IPS DF 4.7 (cell line): ENCODE data around the gene NOL3.

ENCODE experiments used
- DNase-seq: peaks from one replicate; pipeline ENCODE4 v3.0.0-alpha.2; 2013; ENCODE audit warnings: low spot score; ENCODE audit errors: extremely low read depth

The NOL3 gene

DNA sequence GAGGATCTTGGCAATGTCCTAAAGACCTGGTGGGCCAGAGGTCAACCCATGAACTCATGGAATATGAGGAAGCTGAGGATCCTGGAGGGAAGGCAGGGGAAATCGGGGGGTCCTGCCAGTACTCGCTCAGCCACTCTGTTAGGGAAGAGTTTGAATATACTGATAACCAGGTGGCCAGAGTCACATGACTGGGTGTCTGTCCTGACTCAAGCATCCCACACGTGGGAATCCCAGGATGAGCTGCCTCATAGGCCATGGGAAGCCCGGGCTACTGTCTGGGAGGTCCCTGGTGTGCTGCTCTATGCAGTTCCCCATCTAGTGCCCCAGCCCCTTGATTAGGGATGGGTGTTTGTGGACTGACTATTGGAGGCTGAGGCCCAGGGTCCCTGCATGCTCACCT, 18.0 kb downstream of the NOL3 start:
- DNase-seq = no peak

DNA sequence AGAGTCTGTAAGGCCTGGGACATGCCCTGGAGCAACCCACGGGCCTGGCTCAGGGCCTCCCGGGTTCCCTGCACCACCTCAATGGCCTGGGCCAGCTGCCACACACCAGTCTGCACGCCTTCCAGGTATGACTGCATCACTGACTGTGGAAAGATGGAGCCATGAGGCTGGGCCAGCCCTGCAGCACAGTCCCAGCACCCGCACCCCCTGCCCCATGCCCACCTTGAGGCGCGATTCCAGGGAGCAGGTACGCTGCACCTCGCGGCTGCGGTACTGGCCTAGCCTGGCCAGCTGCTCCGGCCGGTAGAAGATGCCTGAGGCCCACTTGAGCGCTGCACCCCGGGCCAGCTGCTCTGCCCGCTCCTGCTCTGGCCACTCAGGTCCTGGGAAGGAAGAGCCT, 18.5 kb downstream of the NOL3 start:
- DNase-seq = no peak

DNA sequence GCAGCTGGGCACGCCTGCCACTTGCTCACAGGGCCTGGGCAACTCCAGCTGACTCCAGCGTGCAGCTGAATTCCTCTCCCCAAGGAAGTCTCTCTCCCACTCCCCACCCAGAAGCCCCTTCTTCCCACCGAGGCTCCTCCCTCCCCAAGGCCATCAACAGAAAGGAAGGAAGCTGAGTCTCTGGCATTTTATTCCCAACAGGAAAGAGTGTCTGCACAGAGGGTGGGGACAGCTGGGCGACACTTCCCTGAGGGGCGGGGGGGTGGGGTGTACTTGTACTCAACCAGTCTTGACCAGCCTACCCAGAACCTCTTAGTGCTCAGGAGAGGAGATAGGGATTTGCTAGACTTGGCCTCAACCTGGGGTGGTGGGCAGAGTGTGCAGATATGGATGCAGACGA, 19.7 kb downstream of the NOL3 start, which contains the start of gene EXOC3L1:
EXOC3L1 (minus strand) TSS at position 96 of the 400 bp plus-strand sequence. CDS start 460 bp downstream, outside the sequence.
- DNase-seq = no peak

DNA sequence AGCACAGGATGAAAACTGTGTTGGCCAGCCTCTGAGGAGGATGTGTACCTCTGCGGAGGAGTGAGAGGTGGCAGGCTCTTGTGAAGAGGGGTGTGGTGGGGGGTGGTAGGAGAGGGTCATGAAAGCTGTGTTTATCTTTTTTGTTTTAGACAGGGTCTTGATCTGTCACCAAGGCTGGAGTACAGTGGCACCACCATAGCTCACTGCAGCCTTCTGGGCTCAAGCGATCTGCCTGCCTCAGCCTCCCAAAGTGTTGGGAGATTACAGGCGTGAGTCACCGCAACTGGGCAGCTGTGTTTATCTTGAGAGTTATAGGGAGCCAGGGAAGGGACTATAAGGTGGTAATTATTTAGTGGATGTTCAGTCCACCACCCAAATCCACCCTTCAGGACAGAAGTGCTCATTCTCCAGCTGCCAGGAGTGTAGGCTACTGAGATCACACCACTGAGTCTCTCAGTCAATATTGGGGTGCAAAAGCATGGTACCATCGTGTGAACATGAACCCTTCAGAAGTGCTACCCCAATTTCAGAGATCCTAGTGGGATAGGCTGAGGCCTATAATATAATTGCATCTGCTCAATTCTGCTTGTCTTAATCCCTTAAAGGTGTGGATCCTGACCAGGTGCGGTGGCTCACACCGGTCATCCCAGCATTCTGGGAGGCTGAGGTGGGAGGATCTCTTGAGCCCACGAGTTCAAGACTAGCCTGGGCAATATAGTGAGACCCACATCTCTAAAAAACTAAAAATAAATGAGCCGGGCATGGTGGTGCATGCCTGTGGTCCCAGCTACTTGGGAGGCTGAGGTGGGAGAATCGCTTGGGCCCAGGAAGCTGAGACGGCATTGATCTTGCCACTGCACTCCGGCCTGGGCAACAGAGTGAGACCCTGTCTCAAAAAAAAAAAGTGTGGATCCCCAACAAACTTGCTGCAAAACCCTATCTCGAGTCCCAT, 20.4 kb downstream of the NOL3 start:
- DNase-seq = no peak

DNA sequence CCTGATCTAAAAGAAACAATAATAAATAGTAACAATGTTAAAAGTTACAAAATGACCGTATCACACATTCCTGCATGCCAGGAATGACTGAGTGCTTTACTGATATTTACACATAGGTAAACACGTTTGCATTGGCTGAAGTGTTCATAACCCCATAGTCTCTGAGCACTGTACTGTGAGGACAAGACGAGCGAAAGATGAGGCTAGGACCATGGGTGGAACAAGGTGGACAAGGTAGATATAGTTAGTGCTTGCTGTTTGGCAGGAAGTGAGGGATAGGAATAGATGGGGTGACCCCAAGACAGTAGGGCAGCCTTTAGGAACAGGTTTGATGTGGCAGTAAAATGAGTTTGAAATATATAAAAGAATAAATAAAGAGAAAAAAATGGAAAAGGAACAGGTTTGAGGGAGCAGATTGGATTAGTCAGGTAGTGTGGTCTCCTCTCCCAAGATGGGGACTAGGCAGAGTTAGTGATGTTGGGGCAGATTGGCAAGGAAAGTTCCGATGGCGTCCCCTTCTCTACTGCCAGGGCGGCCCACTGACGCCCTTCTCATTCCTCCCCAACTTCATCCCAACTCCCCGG, 21.2 kb downstream of the NOL3 start:
- no peak for DNase-seq

DNA sequence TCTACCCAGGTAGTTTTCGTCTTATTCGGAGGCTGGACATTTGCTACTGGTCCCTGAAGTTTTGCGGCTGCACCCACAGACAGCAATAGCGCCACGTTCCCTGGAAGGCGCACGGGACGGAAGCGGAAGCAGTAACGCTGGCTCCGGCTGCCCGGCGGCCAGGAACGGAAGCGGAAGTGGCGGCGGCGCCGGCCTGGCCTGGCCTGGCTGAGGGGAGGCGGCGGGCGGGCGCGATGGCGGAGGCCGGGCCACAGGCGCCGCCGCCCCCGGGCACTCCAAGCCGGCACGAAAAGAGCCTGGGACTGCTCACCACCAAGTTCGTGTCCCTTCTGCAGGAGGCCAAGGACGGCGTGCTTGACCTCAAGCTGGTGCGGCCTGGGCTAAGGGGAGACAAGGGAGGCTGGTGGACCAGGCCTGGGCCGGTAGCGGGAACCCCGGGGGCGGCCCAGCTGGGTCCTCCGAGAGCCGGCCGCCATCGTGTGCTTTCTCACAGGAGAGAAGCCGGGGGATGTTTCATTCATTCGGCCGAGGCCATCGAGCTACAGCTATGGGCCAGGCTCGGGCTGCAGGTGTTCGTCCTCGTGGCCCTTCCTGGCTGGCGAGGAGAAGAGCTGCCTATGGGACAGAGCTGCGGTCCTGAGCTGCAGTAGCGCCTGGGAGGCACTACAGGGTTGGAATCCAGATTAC, 21.8 kb downstream of the NOL3 start, which contains the start of gene E2F4:
E2F4 (plus strand) TSS at position 161 of the 687 bp plus-strand sequence; CDS start at position 234, 73 bp downstream.
- no peak for DNase-seq

DNA sequence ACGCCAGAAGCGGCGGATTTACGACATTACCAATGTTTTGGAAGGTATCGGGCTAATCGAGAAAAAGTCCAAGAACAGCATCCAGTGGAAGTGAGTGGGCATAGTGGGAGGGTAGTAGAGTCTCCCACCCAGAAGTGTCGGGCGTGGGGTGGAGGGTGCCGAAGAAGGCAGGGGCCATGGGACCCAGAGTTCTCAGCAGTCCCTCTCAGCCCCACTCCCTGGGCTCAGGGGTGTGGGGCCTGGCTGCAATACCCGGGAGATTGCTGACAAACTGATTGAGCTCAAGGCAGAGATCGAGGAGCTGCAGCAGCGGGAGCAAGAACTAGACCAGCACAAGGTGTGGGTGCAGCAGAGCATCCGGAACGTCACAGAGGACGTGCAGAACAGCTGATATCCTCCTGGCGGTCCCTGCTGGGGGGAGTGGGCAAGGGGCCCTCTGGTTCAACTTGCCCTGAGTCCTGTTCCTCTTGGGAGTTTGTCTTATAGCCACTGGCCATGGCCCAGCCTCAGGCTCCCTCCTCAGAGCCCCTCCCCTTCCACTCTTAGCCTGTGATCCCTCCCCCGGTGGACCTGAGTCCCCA, 22.5 kb downstream of the NOL3 start:
- no peak for DNase-seq

DNA sequence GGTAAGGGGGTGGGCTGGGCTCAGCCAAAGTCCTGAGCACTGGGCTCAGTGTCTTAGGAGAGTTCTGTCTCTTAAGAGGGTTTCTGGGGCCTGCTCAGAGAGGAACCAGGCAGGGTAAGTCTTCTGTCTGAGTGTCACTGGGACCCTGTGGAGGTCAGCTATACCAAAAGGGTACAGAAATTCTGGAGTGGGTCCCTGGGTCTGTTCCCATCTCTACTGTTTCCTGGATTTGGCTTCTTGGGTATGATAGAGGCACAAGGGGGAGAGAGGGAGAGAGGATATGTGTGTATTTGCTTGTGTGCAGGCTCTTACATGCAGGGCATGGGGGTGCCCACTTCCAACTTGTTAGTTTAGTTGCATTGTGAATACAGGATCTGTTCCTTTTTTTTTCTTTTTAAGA, 23.2 kb downstream of the NOL3 start:
- no peak for DNase-seq

DNA sequence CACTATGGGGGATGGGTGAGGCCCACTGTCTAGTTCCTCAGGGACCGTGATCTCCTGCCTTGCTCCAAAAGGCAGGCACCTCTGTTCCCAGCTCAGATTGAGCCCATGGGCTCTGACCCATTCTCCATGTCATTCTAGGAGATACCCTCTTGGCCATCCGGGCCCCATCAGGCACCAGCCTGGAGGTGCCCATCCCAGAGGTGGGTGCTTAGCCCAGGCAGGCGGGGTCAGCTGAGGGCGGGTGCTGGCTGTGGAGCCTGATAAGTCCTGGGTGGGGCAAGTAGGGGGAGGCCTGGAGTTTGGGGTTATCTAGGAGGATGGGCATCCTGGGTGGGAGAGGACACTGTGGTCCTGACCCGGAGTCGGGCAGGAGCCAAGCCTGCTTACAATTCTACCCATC, 23.9 kb downstream of the NOL3 start:
- no peak for DNase-seq

DNA sequence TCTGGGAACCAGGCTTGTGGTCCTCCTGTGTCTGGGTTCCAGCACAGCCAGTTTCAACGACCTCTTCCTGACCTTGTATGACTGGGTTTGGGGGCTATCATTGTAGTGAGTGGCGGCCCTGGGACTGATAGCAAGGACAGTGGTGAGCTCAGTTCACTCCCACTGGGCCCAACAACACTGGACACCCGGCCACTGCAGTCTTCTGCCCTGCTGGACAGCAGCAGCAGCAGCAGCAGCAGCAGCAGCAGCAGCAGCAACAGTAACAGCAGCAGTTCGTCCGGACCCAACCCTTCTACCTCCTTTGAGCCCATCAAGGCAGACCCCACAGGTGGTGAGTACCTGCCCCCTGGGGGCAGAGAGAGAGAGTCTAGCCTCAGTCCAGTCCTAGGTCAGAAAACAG, 25.3 kb downstream of the NOL3 start:
- DNase-seq = no peak

DNA sequence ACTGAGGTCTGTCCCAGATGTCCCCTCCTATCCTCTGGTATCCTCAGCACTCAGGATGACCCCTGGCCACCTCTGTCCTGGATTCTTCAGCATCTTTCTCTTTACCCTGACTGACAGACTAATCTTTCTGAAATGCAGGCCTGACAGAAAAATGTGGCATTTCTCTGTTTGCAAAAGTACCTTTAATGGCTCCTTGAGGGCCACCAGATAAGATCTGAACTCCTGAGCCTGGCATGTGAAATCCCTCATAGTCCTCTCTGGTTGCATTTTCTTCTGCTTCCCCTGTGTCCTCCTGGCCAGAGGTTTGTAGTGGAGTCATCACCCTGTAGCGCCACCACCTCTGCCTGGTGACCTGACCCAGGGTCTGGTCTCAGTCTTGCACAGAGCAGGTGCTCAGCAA, 26.5 kb downstream of the NOL3 start:
- DNase-seq = no peak

DNA sequence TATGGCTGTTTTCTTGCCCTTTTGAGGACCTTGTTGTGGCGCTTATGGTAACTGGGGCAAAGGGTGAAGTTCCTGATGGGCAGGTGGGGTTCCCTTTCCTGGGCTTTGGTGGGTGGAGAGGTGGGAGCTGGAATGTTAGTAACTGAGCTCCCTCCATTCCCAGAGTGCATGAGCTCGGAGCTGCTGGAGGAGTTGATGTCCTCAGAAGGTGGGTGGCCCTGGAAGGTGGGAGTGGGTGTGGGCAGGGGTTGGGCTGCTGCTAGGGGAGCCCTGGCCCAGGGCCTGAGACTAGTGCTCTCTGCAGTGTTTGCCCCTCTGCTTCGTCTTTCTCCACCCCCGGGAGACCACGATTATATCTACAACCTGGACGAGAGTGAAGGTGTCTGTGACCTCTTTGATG, 27.4 kb downstream of the NOL3 start:
- no peak for DNase-seq

DNA sequence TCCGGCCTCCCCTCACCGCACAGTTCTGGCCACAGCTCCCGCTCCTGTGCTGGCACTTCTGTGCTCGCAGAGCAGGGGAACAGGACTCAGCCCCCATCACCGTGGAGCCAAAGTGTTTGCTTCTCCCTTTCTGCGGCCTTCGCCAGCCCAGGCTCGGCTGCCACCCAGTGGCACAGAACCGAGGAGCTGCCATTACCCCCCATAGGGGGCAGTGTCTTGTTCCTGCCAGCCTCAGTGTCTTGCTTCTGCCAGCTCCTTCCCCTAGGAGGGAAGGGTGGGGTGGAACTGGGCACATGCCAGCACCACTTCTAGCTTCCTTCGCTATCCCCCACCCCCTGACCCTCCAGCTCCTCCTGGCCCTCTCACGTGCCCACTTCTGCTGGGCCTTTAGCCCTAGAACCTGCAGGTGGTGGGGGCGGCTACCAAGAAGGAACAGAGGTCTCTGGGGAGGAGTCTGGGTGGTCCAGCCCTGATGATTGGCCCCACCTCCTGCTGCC, 27.9 kb downstream of the NOL3 start:
- no peak for DNase-seq

DNA sequence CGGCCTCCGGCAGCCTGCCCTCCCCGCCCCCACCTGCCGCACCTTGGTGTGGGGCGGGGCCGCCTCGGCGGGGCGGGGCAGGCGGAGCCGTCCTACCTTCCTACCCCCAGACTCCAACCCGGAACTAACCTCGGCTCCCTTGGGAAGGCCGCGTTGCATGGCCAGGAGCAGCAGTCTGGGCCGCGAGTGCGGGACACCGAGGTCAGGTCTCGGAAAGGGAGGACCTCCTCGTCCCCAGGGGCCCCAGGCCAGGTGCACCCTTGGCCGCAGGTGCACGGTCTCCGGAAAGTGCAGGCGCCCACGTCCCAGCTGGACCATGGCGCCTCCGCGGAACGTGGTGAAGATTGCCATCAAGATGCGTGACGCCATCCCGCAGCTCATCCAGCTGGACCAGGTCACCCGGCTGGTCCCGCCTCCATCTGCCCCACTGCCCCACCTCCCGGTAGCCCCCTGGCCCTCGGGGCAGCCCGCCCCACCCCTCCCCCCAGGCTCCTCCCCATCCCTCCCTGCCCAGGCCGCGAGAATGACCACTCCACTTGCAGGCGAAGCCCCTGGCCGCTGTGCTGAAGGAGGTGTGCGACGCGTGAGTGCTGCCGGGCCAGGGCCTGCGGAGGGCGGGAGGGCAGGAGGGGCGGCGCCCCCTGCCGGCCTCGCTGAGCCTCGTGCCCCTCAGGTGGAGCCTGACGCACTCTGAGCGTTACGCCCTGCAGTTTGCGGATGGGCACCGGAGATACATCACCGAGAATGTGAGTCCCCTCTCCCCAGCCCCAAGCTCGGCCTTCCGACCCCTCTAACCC, 28.9 kb downstream of the NOL3 start, which contains the start of gene ELMO3:
ELMO3 (plus strand) TSS at position 121 of the 797 bp plus-strand sequence; CDS start at position 317, 196 bp downstream.
- no peak for DNase-seq

DNA sequence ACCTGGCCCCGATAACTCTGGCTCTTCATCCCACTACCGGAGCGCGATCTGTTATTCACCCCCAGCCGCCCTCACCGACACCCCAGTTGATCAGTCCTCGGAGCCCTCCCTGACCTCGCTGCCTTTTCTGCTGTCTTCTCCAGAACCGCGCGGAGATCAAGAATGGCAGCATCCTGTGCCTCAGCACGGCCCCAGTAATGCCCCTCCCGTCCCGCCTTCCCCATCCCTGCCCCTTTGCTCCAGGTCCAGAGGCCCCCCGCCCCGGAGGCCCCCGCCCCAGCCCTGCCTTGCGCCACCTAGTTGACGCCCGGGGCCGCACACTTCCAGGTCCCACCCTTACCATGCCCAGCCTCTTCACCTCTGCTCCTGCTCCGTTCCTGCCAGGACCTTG, 29.5 kb downstream of the NOL3 start:
- DNase-seq = no peak

DNA sequence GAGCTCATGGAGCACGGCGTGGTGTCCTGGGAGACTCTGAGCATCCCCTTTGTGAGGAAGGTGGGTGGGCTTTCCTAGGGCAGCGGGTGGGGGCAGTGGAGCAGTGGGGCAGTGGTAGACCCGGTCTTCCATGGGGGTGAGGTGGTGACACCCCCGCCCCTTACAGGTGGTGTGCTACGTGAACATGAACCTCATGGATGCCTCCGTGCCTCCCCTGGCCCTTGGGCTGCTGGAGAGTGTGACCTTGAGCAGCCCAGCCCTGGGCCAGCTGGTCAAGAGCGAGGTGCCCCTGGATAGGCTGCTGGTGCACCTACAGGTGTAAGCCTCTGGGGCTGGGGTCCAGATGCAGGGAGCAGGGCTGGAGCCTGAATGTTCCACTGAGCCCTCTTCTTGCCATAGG, 30.2 kb downstream of the NOL3 start:
- no peak for DNase-seq

DNA sequence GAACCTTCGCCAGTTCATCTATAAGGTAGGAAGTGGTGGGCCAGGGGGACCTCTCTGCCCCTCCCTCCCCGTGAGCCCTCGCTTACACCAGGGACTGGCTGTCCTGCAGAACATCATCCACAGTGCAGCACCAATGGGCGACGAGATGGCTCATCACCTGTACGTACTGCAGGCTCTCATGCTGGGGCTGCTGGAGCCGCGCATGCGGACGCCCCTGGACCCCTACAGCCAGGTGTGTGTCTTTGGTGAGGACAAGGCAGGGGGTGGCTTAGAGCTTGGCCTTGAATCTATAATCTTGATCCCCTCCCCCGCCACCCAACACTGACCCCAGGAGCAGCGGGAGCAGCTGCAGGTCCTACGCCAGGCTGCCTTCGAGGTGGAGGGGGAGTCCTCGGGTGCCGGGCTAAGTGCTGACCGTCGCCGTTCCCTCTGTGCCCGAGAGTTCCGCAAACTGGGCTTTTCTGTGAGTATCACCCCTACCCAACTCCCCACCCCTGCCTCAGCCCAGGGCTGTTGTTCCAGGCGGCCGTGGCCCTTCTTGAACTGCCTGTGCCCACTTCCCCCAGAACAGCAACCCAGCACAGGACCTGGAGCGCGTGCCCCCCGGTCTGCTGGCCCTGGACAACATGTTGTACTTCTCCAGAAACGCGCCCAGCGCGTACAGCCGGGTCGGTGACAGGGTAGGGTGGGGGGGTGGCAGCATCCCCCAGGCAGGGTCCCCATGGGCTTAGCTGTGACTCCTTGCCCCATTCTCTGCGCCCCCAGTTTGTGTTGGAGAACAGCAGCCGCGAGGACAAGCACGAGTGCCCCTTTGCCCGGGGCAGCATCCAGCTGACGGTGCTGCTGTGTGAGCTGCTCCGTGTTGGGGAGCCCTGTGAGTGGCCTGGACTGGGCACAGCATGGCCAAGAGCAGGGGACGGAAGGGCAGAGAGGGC, 31.3 kb downstream of the NOL3 start:
- no peak for DNase-seq

DNA sequence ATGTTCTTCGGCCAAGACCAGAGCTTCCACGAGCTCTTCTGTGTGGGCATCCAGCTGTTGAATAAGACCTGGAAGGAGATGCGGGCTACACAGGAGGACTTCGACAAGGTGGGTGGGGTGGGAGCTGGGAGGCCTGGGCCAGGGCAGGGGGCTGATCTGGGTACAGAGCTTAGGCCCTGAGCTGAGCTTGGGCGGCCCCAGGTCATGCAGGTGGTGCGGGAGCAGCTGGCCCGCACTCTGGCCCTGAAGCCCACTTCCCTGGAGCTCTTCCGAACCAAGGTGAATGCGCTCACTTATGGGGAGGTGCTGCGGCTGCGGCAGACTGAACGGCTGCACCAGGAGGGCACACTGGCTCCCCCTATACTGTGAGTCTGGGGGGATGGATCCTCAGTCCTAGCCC, 32.1 kb downstream of the NOL3 start:
- DNase-seq = no peak

DNA sequence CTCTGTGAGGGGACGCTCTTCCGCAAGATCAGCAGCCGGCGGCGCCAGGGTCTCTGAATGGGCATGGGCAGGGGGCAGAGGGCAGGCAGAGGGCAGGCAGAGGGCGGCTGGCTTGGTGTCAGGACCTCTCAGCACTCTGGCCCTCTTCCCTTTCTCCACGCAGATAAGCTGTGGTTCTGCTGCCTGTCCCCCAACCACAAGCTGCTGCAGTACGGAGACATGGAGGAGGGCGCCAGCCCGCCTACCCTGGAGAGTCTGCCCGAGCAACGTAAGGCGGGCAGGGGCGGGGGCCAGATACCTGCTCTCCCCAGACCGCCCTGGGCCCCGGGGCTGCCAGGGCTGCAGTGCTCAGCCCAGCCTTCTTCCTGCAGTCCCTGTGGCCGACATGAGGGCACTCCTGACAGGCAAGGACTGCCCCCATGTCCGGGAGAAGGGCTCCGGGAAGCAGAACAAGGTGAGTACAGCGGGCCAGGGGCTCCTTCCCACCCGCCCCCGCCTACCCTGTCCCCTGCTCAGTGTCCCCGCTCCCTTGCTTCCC, 32.7 kb downstream of the NOL3 start:
- no peak for DNase-seq
